ENCODE measurements around the gene GPR108.
"Not testable (repeated sequence)": the region's sequence is repeated elsewhere in the genome, so short reads cannot be mapped to it uniquely, and the experiment has no call there.

Gene GPR108

DNA sequence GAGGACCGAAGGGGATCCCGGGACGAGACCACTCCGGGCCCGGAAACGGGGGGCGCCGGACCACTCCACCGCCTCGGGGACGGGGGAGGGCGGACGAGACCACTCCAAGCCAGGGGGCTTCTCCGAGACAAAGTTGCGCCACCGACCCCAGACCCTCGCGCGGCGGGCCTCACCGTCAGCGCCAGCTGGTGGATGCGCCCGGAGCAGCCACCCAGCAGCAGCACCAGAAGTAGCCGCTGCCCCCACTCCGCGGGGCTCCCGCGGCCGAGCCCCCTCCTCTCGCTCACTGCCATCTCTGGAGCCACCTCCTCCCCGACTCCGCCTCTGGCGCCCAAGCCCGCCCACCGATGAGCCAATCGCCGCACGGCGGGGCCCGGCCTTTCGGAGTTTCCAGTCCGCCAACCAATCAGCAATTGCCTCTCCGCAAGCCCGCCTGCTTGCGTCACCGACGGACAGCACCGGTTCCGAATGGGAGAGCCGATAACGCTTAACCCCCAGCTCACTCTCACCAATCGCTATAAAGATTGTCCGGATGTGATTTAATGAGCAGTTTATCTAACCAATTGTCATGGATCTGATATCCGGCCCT lies at the start of gene GPR108:
GPR108 (minus strand) TSS at position 297 of the 589 bp plus-strand sequence; CDS start at position 293, 4 bp downstream.
- peak; percentile 37 for DNase-seq

DNA sequence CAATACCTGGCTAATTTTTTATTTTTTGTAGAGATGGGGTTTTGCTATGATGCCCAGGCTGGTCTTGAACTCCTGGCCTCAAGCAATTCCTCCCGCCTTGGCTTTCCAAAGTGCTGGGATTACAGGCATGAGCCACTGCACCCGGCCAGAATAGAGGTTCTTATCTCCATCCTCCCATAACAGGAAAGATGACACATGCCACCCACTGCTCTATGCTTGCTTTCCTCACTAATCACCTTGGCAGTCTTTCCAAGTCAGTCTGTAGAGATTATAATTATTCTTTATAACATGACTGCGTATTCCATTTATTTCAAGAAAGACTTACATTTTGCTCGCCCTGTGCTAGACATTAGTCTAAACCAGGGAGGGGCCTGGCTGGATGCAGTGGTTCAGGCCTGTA lies 41.8 kb upstream of the GPR108 start:
- DNase-seq = no peak

DNA sequence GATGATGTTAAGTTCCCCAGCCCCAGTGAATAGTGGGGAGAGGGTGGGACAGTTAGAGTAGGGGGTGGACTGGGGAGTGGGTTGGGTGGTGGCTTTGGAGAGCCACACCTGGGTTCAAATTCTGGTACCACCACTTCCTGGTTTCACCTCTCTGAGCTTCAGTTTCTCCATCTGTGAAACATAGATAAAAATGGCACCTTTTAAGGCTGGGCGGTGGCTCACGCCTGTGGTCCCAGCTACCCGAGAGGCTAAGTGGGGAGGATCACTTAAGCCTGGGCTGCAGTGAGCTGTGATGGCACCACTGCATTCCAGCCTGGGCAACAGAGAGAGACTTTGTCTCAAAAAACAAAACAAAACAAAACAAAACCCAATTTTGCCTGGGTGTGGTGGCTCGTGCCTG lies 41.0 kb upstream of the GPR108 start:
- no peak for DNase-seq

DNA sequence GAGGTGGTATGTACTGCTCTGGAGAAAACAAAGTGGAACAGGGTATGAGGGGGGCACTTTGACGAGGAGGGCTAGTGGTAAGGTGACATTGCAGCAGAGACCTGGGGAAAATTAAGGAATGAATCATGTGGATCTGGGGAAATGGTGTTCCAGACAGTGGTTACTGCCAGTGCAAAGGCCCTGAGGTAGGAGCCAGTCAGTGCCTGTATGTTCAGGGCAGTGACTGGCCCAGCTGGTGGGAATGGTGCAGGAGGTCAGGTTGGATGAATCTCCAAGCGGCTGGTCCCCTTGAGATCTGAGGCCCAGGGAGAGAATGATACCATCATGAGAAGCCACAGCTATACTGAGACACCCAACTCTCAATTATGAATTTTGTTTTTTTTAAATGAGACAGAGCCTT lies 40.1 kb upstream of the GPR108 start:
- DNase-seq = no peak

DNA sequence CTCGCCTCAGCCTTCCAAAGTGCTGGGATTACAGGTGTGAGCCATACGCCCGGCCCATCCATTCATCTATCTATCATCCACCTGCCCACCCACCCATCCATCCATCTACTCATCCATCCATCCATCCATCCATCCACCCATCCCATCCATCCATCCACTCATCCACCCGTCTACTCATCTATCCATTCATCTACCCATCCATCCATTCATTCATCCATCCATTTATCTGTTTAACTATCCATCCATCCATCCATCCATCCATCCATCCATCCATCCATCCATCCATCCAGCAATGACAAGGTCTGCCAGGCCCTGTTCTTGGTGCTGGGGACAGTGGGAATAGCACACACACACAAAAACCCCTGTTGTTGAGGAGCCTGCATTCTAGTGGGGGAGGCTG lies 39.6 kb upstream of the GPR108 start:
- no peak for DNase-seq

DNA sequence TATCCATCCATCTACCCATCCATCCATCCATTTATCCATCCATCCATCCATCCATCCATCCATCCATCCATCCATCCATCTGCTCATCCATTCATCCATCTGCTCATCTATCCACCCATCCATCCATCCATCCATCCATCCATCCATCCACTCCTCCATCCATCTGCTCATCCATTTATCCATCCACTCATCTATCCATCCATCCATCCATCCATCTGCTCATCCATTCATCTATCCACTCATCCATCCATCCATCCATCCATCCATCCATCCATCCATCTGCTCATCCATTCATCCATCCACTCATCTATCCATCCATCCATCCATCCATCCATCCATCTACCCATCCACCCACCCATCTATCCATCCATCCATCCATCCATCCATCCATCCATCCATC lies 38.7 kb upstream of the GPR108 start:
- not testable (repeated sequence) for DNase-seq

- no peak for DNase-seq
These were observed 37.7 kb upstream of the GPR108 start for GRCh38 chr19:6774821-6775707.

DNA sequence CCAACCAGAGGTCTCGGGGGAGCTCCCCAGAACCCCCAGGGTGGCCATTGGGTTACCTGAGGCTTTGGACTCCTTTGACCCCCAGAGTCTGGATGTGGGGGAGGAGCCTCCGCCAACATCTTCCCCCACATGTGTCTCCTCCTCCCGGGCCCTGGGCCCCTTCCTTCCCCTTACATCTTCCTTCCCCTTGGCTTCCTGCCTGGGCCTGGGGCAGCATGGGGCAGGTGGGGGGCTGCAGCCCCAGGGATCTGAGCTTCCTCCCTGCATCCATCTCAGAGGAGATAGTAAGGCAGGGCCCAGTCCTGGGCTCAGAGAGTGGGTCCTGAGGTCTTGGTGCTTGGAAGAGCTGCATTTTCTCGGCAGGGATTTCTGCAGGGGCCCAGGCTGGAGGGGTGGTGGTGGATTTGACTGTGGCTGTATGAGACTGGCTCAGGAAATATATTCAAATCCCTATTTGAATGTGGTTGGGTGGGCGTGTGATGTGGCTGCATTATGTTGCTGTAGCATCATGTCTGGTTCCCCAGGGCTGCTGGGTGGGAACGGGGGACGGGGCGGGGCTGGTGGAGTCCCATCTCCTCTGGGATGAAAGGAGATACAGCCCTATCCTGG lies 36.0 kb upstream of the GPR108 start:
- no peak for DNase-seq

- no peak for DNase-seq
These were observed 35.5 kb upstream of the GPR108 start for GRCh38 chr19:6772866-6773322.

- DNase-seq = no peak
These were observed 34.9 kb upstream of the GPR108 start, which contains the start of gene VAV1 for GRCh38 chr19:6772028-6772865. VAV1 (plus strand) TSS chr19:6772708; CDS start chr19:6772808, 100 bp downstream.

- not testable (repeated sequence) for DNase-seq
These were observed 34.3 kb upstream of the GPR108 start for GRCh38 chr19:6771648-6772027.

- no peak for DNase-seq
These were observed 31.7 kb upstream of the GPR108 start for GRCh38 chr19:6769006-6769619.

DNA sequence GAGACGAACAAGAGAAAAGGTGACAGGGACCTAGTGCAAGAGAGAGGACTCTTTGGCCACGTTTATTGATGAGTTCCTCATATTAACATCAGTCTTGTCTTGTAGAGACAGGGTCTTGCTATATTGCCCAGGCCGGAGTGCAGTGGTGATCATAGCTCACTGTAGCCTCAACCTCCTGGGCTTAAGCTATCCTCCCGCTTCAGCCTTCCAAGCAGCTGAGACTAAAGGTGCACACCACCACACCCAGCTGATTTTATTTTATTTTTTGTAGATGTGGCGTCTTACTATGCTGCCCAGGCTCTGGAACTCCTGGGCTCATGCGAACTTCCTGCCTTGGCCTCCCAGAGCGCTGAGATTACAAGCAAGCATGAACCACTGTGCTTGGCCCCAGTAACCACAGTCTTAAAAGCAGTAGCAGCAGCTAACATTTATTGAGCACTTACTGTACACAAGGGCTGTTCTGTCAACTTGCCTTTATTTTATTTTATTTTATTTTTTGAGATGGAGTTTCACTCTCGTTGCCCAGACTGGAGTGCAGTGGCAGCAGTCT lies 30.9 kb upstream of the GPR108 start:
- DNase-seq = no peak

DNA sequence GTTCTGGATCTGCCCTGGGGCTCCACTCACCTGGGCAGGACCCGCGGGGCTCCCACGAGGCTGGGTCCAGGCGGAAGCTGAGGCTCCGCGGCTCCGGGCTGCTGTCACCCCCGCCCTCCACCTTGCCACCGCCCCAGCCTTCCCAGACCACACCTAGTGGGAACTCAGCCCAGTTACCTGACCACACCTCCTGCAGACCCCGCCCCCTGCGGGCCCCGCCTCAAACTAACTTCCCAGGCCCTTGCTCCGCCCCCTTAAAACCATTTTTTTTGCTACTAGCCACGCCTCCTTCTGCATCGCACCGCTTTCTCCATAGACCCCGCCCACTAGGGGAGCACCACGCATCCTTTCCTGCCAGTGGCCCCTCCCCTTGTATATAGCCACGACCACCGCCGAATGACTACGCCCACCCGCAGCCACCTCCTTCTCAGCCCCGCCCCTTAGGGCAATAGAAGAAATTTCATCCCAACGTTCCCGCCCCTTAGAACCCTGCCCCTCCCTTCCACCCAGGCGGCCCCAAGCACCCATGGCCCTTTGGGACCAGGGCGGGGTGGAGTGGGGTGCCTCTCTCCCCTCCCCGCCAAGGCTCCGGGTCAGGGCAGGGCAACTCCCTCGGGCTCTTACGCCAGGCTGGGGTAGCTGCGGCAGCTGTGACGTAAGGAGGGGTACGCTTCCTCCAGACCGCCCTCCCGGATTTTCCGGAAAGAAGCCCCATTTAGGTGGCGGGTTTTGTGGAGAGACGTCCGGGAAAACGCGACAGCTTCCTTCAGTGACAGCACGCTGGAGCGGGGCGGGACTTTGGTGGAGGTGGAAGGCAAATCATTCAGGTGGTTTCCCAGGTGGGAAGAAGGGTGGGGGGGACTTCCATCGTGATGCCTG lies 30.2 kb upstream of the GPR108 start, which contains the start of gene SH2D3A:
SH2D3A (minus strand) TSS at position 79 of the 879 bp plus-strand sequence. CDS start 3,687 bp downstream, outside the sequence.
- DNase-seq = no peak

- DNase-seq = no peak
These were observed 29.6 kb upstream of the GPR108 start for GRCh38 chr19:6767081-6767356.

DNA sequence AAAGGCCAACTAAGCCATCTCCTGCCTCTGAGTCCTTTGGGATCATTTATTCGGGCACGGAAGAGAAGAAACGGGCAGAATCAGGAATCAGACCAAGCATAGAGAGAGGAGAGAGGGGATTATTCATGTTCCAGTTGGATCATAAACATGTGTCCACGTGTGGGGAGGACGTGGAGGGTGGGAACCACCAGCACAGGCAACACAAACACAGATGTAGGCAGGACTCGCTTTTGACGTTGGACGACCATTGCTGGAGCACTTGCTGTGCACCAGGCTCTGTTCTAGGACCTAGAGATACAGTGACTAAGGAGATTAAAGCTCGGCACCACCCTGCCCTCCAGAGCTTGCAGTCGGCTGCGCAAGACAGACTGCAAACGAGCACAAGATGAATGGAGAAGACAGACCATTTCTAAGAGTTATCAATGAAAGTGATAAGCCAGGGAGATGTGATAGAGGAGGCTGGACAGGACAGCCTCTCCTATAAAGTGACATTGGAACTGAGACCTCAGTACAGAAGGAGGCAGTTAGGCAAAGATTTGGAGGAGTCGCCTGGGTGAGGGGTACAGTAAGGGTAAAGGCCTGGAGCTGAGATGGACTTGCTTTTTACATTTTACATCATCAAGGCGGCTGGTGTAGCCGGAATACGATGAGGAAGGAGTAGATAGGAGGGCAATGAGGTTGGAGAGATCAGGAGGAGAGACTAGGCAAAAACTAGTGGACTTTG lies 29.1 kb upstream of the GPR108 start:
- no peak for DNase-seq

GRCh38 chr19:6765738-6766356 lies 28.5 kb upstream of the GPR108 start:
- DNase-seq = no peak

DNA sequence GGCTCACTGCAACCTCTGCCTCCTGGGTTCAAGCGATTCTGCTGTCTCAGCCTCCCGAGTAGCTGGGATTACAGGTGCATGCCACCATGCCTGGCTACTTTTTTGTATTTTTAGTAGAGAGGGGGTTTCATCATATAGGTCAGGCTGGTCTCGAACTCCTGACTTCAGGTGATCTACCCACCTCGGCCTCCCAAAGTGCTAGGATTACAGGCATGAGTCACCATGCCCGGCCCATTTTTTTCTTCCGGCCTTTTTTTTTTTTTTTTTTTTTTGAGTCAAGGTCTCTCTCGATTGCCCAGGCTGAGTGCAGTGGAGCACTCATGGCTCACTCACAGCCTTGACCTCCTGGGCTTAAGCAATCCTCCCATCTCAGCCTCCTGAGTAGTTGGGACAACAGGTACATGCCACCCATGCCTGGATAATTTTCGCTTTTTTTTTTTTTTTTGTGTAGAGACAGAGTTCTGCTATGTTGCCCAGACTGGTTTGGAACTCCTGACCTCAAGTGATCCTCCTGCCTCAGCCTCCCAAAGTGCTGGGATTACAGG lies 24.9 kb upstream of the GPR108 start:
- not testable (repeated sequence) for DNase-seq

GRCh38 chr19:6761053-6761676 lies 23.8 kb upstream of the GPR108 start:
- DNase-seq = no peak

All from NCI-H1694 (cell line).